T-cell (primary cell): ENCODE data around the gene INPP5E. TPM values are rescaled to one million over a fixed set of nuclear protein-coding genes. Genes with fewer than 3 reads are reported as not detected.
"Not testable (repeated sequence)": the region's sequence is repeated elsewhere in the genome, so short reads cannot be mapped to it uniquely, and the experiment has no call there.

ENCODE experiments used
- ATAC-seq, 4 experiments: fragments of 200-7000 bp in 3 of 4; fragments of 150-1000 bp in 1 of 4; cut with Tn5 transposase; replicated peaks in 1 of 4; 1 replicate in 3 of 4; 2 replicates in 1 of 4; pipeline ENCODE4 v1.10.0; 2021; ENCODE audit warnings: moderate library complexity in 3 of 4, mild to moderate bottlenecking in 2 of 4, moderate number of reproducible peaks in 1 of 4
- CTCF ChIA-PET, 2 donors: fragments of 300-600 bp; sonication (Branson Sonifier 250); formaldehyde crosslinking; loops; one replicate each; lab custom pipeline; 2022; ENCODE audit warnings: antibody characterized with exemption in 2 of 2; lab: Charles Lee
- POLR2A ChIA-PET, 2 donors: fragments of 300-600 bp; sonication (Branson Sonifier 250); formaldehyde crosslinking; loops; one replicate each; lab custom pipeline; 2022; ENCODE audit warnings: antibody characterized with exemption in 2 of 2; lab: Charles Lee
- DNase-seq, 35 experiments: peaks; one replicate each; pipeline versions ENCODE4 v3.0.0 to v3.0.0-alpha.2; 2013 to 2023
- H3K27ac ChIP-seq: one replicate; pipeline ENCODE4 v1.5.1; 2013; ENCODE audit warnings: low read length
- H3K27me3 ChIP-seq, 2 experiments: replicated peaks in 1 of 2; 1 replicate in 1 of 2; 2 replicates in 1 of 2; pipeline versions ENCODE4 v1.6.1 to v1.7.0; 2013; ENCODE audit warnings: low read length in 1 of 2, mixed read lengths in 1 of 2; ENCODE audit not compliant: control insufficient read depth in 2 of 2, insufficient read depth in 2 of 2; ENCODE audit errors: extremely low read depth in 1 of 2
- H3K36me3 ChIP-seq, 2 donors: 1 replicate in 1 of 2; 2 replicates in 1 of 2; pipeline versions ENCODE4 v1.6.1 to v1.7.0; 2013; ENCODE audit warnings: low read length in 1 of 2; ENCODE audit not compliant: control insufficient read depth in 2 of 2, insufficient read depth in 1 of 2; ENCODE audit errors: extremely low read depth in 1 of 2
- H3K4me1 ChIP-seq, 2 experiments: 1 replicate in 1 of 2; 2 replicates in 1 of 2; pipeline versions ENCODE4 v1.6.1 to v1.7.0; 2013; ENCODE audit warnings: low read length in 2 of 2, mixed read lengths in 1 of 2; ENCODE audit not compliant: insufficient read depth in 2 of 2, control insufficient read depth in 1 of 2; ENCODE audit errors: extremely low read depth in 1 of 2
- H3K4me3 ChIP-seq, 2 donors: 1 replicate in 1 of 2; 2 replicates in 1 of 2; pipeline versions ENCODE4 v1.5.1 to v1.7.0; 2013; ENCODE audit warnings: mild to moderate bottlenecking in 2 of 2, low read length in 1 of 2, moderate library complexity in 1 of 2; ENCODE audit not compliant: control insufficient read depth in 1 of 2; ENCODE audit errors: extremely low read depth in 1 of 2
- H3K9me3 ChIP-seq: 2 replicates; pipeline ENCODE4 v1.7.0; 2013
- H3K27ac Mint-ChIP-seq, 2 donors: one replicate each; pipeline ENCODE4 v1.8.0; 2020 to 2021; ENCODE audit warnings: mild to moderate bottlenecking in 2 of 2, mixed read lengths in 2 of 2
- H3K27me3 Mint-ChIP-seq, 2 donors: one replicate each; pipeline ENCODE4 v1.8.0; 2021 to 2022; ENCODE audit warnings: mixed read lengths in 2 of 2
- H3K36me3 Mint-ChIP-seq: one replicate; pipeline ENCODE4 v1.8.0; 2021; ENCODE audit warnings: mixed read lengths
- H3K4me1 Mint-ChIP-seq, 3 donors: one replicate each; pipeline ENCODE4 v1.8.0; 2020 to 2022; ENCODE audit warnings: mixed read lengths in 3 of 3, mild to moderate bottlenecking in 1 of 3
- H3K4me3 Mint-ChIP-seq, 3 donors: one replicate each; pipeline ENCODE4 v1.8.0; 2020 to 2022; ENCODE audit warnings: mild to moderate bottlenecking in 3 of 3, mixed read lengths in 3 of 3, moderate library complexity in 3 of 3
- H3K9me3 Mint-ChIP-seq, 3 donors: one replicate each; pipeline ENCODE4 v1.8.0; 2020 to 2022; ENCODE audit warnings: mixed read lengths in 3 of 3
- WGBS: methylation state at CpG from one replicate; pipeline ENCODE4 v1.1.5; 2013; ENCODE audit warnings: missing lambda C conversion rate; ENCODE audit not compliant: insufficient coverage; 5-methylcytosine and 5-hydroxymethylcytosine counted together
- total RNA-seq, 35 experiments: library from RNA in 6 of 35; stranded (reverse) in 6 of 35; fragments of 120-200 nt in 1 of 35; gene quantifications; one replicate each; pipeline versions ENCODE4 v1.2.1 to v1.2.4 and lab custom pipeline; 2013 to 2026

The INPP5E gene
- total RNA-seq, 5 donors from 2014 or later (not counting 1 experiment from before 2014, with no cell fraction given): 16.5 to 35.5 (median 31.8) TPM

- ATAC-seq, H3K9me3 Mint-ChIP-seq, DNase-seq, H3K27ac ChIP-seq, H3K27me3 Mint-ChIP-seq, H3K27me3 ChIP-seq, POLR2A ChIA-PET, CTCF ChIA-PET, H3K4me3 ChIP-seq, H3K9me3 ChIP-seq: not testable (repeated sequence)
- 87% methylated on average over 7 of the region's 10 CpGs for WGBS
- Mint-ChIP-seq H3K36me3 (peaks cover 16% of the 10 kb centered on the region), H3K4me3 (peak overlapping the region in 1 of 3 donors; percentile 77), H3K27ac (peak overlapping the region; percentile 34 to 61), H3K4me1 (peaks cover 50 to 68% (median 50%) of the 10 kb centered on the region in 3 donors)
- peaks cover 11 to 31% of the 10 kb centered on the region in 2 donors for H3K36me3 ChIP-seq
- H3K4me1 ChIP-seq: peaks cover 12 to 78% of the 10 kb centered on the region in 2 experiments
Observed at GRCh38 chr9:136405904-136406303, 33.7 kb downstream of the INPP5E start.

- DNase-seq (no peak), ATAC-seq (no peak)
- Mint-ChIP-seq H3K9me3 (no peaks in the 10 kb centered on the region), H3K4me3 (peak overlapping the region in 1 of 3 donors; percentile 77), H3K27me3 (no peaks in the 10 kb centered on the region), H3K4me1 (peaks cover 52 to 70% (median 53%) of the 10 kb centered on the region in 3 donors), H3K36me3 (peaks cover 16% of the 10 kb centered on the region), H3K27ac (peak overlapping the region; percentile 34 to 93)
- peak overlapping the region; percentile 82 for H3K27ac ChIP-seq
- no CpG with 5 or more reads among the region's 7 CpGs for WGBS
- peaks cover 11 to 31% of the 10 kb centered on the region in 2 donors for H3K36me3 ChIP-seq
- POLR2A ChIA-PET: no interaction called here
- no peaks in the 10 kb centered on the region for H3K27me3 ChIP-seq
- no peak overlapping the region for H3K4me3 ChIP-seq
- peaks cover 15 to 79% of the 10 kb centered on the region in 2 experiments for H3K4me1 ChIP-seq
- H3K9me3 ChIP-seq: no peaks in the 10 kb centered on the region
- CTCF ChIA-PET: no interaction called here
Observed at GRCh38 chr9:136405481-136405880, 34.2 kb downstream of the INPP5E start.

- Mint-ChIP-seq H3K27me3 (no peaks in the 10 kb centered on the region), H3K36me3 (peaks cover 16% of the 10 kb centered on the region), H3K4me1 (peaks cover 51 to 70% (median 51%) of the 10 kb centered on the region in 3 donors), H3K27ac (peak overlapping the region; percentile 88 to 93), H3K4me3 (peak overlapping the region in 2 of 3 donors; percentile 24 to 77), H3K9me3 (no peaks in the 10 kb centered on the region)
- Histone ChIP-seq H3K9me3 (no peaks in the 10 kb centered on the region), H3K27ac (peak overlapping the region; percentile 82), H3K4me3 (peak overlapping the region in 1 of 2 donors; percentile 12), H3K36me3 (peaks cover 11 to 31% of the 10 kb centered on the region in 2 donors), H3K27me3 (no peaks in the 10 kb centered on the region), H3K4me1 (peaks cover 15 to 79% of the 10 kb centered on the region in 2 experiments)
- DNase-seq (no peak), ATAC-seq (no peak)
- 52% methylated on average over 12 of the region's 14 CpGs for WGBS
- ChIA-PET POLR2A (no interaction called here), CTCF (no interaction called here)
Observed at GRCh38 chr9:136404801-136405136, 34.9 kb downstream of the INPP5E start.

- POLR2A ChIA-PET: no interaction called here
- Histone ChIP-seq H3K27ac (peak overlapping the region; percentile 82), H3K4me1 (peaks cover 17 to 77% of the 10 kb centered on the region in 2 experiments), H3K4me3 (peak overlapping the region in 1 of 2 donors; percentile 12), H3K9me3 (no peaks in the 10 kb centered on the region), H3K27me3 (no peaks in the 10 kb centered on the region), H3K36me3 (peaks cover 11 to 31% of the 10 kb centered on the region in 2 donors)
- DNase-seq (peak in 8 of 35 experiments; percentile 15 to 71 (median 19)), ATAC-seq (peak in 2 of 4 experiments; percentile 8 to 11)
- Mint-ChIP-seq H3K27me3 (no peaks in the 10 kb centered on the region), H3K4me3 (peak overlapping the region; percentile 50 to 77 (median 64)), H3K4me1 (peaks cover 47 to 66% (median 48%) of the 10 kb centered on the region in 3 donors), H3K36me3 (peaks cover 17% of the 10 kb centered on the region), H3K9me3 (no peaks in the 10 kb centered on the region), H3K27ac (peak overlapping the region; percentile 88 to 93)
- CTCF ChIA-PET: no interaction called here
- 42% methylated on average over 31 of the region's 32 CpGs for WGBS
Observed at GRCh38 chr9:136403915-136404800, 35.5 kb downstream of the INPP5E start.

- 15% methylated on average over 3 of the region's 5 CpGs for WGBS
- Histone ChIP-seq H3K4me3 (peak overlapping the region in 1 of 2 donors; percentile 11), H3K27me3 (no peaks in the 10 kb centered on the region), H3K4me1 (peaks cover 19 to 77% of the 10 kb centered on the region in 2 experiments), H3K36me3 (peaks cover 11 to 31% of the 10 kb centered on the region in 2 donors), H3K9me3 (no peaks in the 10 kb centered on the region), H3K27ac (peak overlapping the region; percentile 82)
- Mint-ChIP-seq H3K36me3 (peaks cover 15% of the 10 kb centered on the region), H3K27me3 (no peaks in the 10 kb centered on the region), H3K4me3 (peak overlapping the region; percentile 50 to 77 (median 64)), H3K27ac (peak overlapping the region; percentile 88 to 93), H3K4me1 (peaks cover 47 to 66% (median 48%) of the 10 kb centered on the region in 3 donors), H3K9me3 (no peaks in the 10 kb centered on the region)
- ChIA-PET CTCF (no interaction called here), POLR2A (no interaction called here)
- ATAC-seq: peak; percentile 80 to 85 (median 82)
- peak; percentile 35 to 90 (median 67) for DNase-seq
Observed at GRCh38 chr9:136403538-136403914, 36.1 kb downstream of the INPP5E start.

GRCh38 chr9:136402067-136402466, 37.6 kb downstream of the INPP5E start:
- 96% methylated on average over 12 of the region's 13 CpGs for WGBS
- Mint-ChIP-seq H3K9me3 (no peaks in the 10 kb centered on the region), H3K27me3 (no peaks in the 10 kb centered on the region), H3K36me3 (peaks cover 10% of the 10 kb centered on the region), H3K4me1 (peaks cover 37 to 65% (median 47%) of the 10 kb centered on the region in 3 donors), H3K4me3 (peak overlapping the region in 1 of 3 donors; percentile 35), H3K27ac (peak overlapping the region in 1 of 2 donors; percentile 76)
- no peaks in the 10 kb centered on the region for H3K27me3 ChIP-seq
- CTCF ChIA-PET: no interaction called here
- POLR2A ChIA-PET: interaction anchor here in 1 of 2 donors (0.6 kb wide), 2 partner anchors 9 to 62 kb away, joined by 3 to 8 read pairs; no protein-coding TSS in a partner anchor
- no peak overlapping the region for H3K27ac ChIP-seq
- no peak for ATAC-seq
- no peaks in the 10 kb centered on the region for H3K9me3 ChIP-seq
- no peak for DNase-seq
- peaks cover 19 to 74% of the 10 kb centered on the region in 2 experiments for H3K4me1 ChIP-seq
- peaks cover 10 to 30% of the 10 kb centered on the region in 2 donors for H3K36me3 ChIP-seq
- no peak overlapping the region for H3K4me3 ChIP-seq
